K562 (cell line): ENCODE measurements around the gene TMEM225B. TPM values are rescaled to one million over a fixed set of nuclear protein-coding genes. Genes with fewer than 3 reads are reported as not detected.

Source experiments
- ATAC-seq: fragments of 200-7000 bp; cut with Tn5 transposase; 3 replicates; pipeline ENCODE4 v1.9.1; 2020; ENCODE audit warnings: moderate library complexity
- BruUV-seq: library from RNA; stranded (reverse); fragments of 400-500 nt; replicated peaks from 2 replicates; lab custom pipeline; 2021; lab: Mats Ljungman, UMichigan
- CTCF ChIA-PET: fragments of 300-600 bp; formaldehyde crosslinking; extraction: SDS; loops from one replicate; lab custom pipeline; 2021; ENCODE audit warnings: low intra/inter-chr PET ratio; lab: Yijun Ruan, JAX
- POLR2A ChIA-PET: fragments of 300-600, 350-650 bp; sonication (Branson Sonifier 250); formaldehyde crosslinking; extraction: SDS; loops from one replicate; lab custom pipeline; 2021; ENCODE audit warnings: antibody characterized with exemption, inconsistent platforms; lab: Yijun Ruan, JAX
- DNase-seq, 4 experiments: peaks; one replicate each; pipeline versions ENCODE4 v3.0.0 to v3.0.0-alpha.2; 2011 to 2018; ENCODE audit warnings: low spot score in 3 of 4, mixed read lengths in 3 of 4; ENCODE audit errors: extremely low read depth in 1 of 4
- FAIRE-seq: peaks from 2 replicates; lab custom pipeline; 2011; peaks lifted over from hg19 to GRCh38; lab: Jason Lieb, UNC
- H2AFZ ChIP-seq: 2 replicates; pipeline ENCODE4 v1.6.0; 2011; ENCODE audit warnings: low read depth, low read length, control low read depth, inconsistent platforms
- H3K27ac ChIP-seq: fragments of 200-600 bp; 3 replicates; pipeline ENCODE4 v1.8.0; 2011; ENCODE audit warnings: low read depth, mild to moderate bottlenecking, control low read depth, inconsistent platforms, low read length, moderate library complexity, mixed read lengths; ENCODE audit errors: extremely low read depth
- H3K27me3 ChIP-seq, 2 experiments: fragments of 300-600 bp in 1 of 2; 2 replicates in 1 of 2; 3 replicates in 1 of 2; pipeline versions ENCODE4 v1.6.0 to v1.8.0; 2011; ENCODE audit warnings: inconsistent platforms in 2 of 2, low read length in 2 of 2, mild to moderate bottlenecking in 1 of 2, mixed read lengths in 1 of 2, moderate library complexity in 1 of 2; ENCODE audit not compliant: control insufficient read depth in 2 of 2, insufficient read depth in 2 of 2
- H3K36me3 ChIP-seq: fragments of 300-600 bp; 3 replicates; pipeline ENCODE4 v1.8.0; 2011; ENCODE audit warnings: mild to moderate bottlenecking, low read length, inconsistent platforms; ENCODE audit not compliant: control insufficient read depth, insufficient read depth
- H3K4me1 ChIP-seq, 2 experiments: fragments of 200-600 bp in 1 of 2; replicated peaks in 1 of 2; 2 replicates in 1 of 2; 3 replicates in 1 of 2; pipeline versions ENCODE4 v1.5.1 to v1.8.0; 2011; ENCODE audit warnings: inconsistent platforms in 2 of 2, low read length in 2 of 2, mild to moderate bottlenecking in 1 of 2, mixed read lengths in 1 of 2, moderate library complexity in 1 of 2; ENCODE audit not compliant: control insufficient read depth in 2 of 2, insufficient read depth in 2 of 2
- H3K4me2 ChIP-seq: 2 replicates; pipeline ENCODE4 v1.6.1; 2011; ENCODE audit warnings: low read length, control low read depth, inconsistent platforms, mixed read lengths; ENCODE audit not compliant: insufficient read depth
- H3K4me3 ChIP-seq: fragments of 200-600 bp; sonication (generic), shearing (Covaris generic); 2 replicates; pipeline ENCODE4 v1.5.1; 2016; ENCODE audit warnings: control low read depth, inconsistent platforms
- H3K79me2 ChIP-seq: fragments of 200-600 bp; 3 replicates; pipeline ENCODE4 v1.8.0; 2011; ENCODE audit warnings: low read length, inconsistent platforms; ENCODE audit not compliant: control insufficient read depth, insufficient read depth
- H3K9ac ChIP-seq, 2 experiments: 2 replicates each; pipeline versions ENCODE4 v1.6.0 to v1.6.1; 2011; ENCODE audit warnings: low read depth in 2 of 2, low read length in 2 of 2, control low read depth in 1 of 2, inconsistent platforms in 1 of 2, mild to moderate bottlenecking in 1 of 2, mixed read lengths in 1 of 2; ENCODE audit not compliant: insufficient read depth in 1 of 2
- H3K9me1 ChIP-seq: one replicate; pipeline ENCODE4 v1.6.0; 2011; ENCODE audit warnings: inconsistent platforms, mild to moderate bottlenecking, low read length, moderate library complexity; ENCODE audit not compliant: control insufficient read depth, insufficient read depth
- H3K9me3 ChIP-seq: replicated peaks from 2 replicates; pipeline ENCODE4 v1.5.1; 2011; ENCODE audit warnings: low read depth, low read length, inconsistent platforms; ENCODE audit not compliant: control insufficient read depth, insufficient read depth
- H4K20me1 ChIP-seq: replicated peaks from 2 replicates; pipeline ENCODE4 v1.6.1; 2011; ENCODE audit warnings: low read length, inconsistent platforms, mixed read lengths; ENCODE audit not compliant: control insufficient read depth, insufficient read depth
- ASH1L ChIP-seq: fragments of 450-650 bp; IDR thresholded peaks from 2 replicates; pipeline ENCODE4 v1.6.1; 2018; ENCODE audit warnings: borderline replicate concordance, mild to moderate bottlenecking, low read depth; ENCODE audit not compliant: partially characterized antibody
- E2F6 ChIP-seq, 2 experiments: IDR thresholded peaks; 2 replicates each; pipeline ENCODE4 v1.6.1; 2011; ENCODE audit warnings: borderline replicate concordance in 1 of 2, control low read depth in 1 of 2, low read depth in 1 of 2, low read length in 1 of 2, mild to moderate bottlenecking in 1 of 2, mixed read lengths in 1 of 2, moderate library complexity in 1 of 2; ENCODE audit not compliant: insufficient read depth in 1 of 2, insufficient read length in 1 of 2, poor library complexity in 1 of 2, severe bottlenecking in 1 of 2; ENCODE audit errors: extremely low read depth in 1 of 2
- ELK3 ChIP-seq: fragments of 450-650 bp; formaldehyde crosslinking; IDR thresholded peaks from 2 replicates; pipeline ENCODE4 v1.4.0; 2020; ENCODE audit warnings: mild to moderate bottlenecking
- FOS ChIP-seq: IDR thresholded peaks from 3 replicates; pipeline ENCODE4 v1.6.1; 2011; ENCODE audit not compliant: insufficient read length; ENCODE audit errors: extremely low read depth
- HDAC8 ChIP-seq: fragments of 450-650 bp; IDR thresholded peaks from 2 replicates; pipeline ENCODE4 v1.6.1; 2016; ENCODE audit warnings: mild to moderate bottlenecking, missing genetic modification characterization, moderate library complexity, missing compliant biosample characterization
- HMGN3 ChIP-seq: IDR thresholded peaks from 2 replicates; pipeline ENCODE4 v1.6.1; 2011; ENCODE audit warnings: borderline replicate concordance, low read depth, mild to moderate bottlenecking, mixed read lengths, low read length; ENCODE audit not compliant: insufficient read length; ENCODE audit errors: extremely low read depth
- LARP7 ChIP-seq: fragments of 450-650 bp; IDR thresholded peaks from 2 replicates; pipeline ENCODE4 v1.6.1; 2016
- MAFK ChIP-seq: IDR thresholded peaks from 2 replicates; pipeline ENCODE4 v1.6.1; 2011; ENCODE audit warnings: low read length, improper control_type of control experiment
- MXI1 ChIP-seq: IDR thresholded peaks from 2 replicates; pipeline ENCODE4 v1.6.1; 2011; ENCODE audit warnings: low read depth, mild to moderate bottlenecking, improper control_type of control experiment, low read length
- NUFIP1 ChIP-seq: fragments of 450-650 bp; IDR thresholded peaks from 2 replicates; pipeline ENCODE4 v1.6.1; 2018; ENCODE audit not compliant: partially characterized antibody
- SETDB1 ChIP-seq: IDR thresholded peaks from one replicate; pipeline ENCODE4 v1.6.1; 2012; ENCODE audit warnings: low read length, control low read depth, inconsistent platforms
- XRCC4 ChIP-seq: IDR thresholded peaks from one replicate; pipeline ENCODE4 v1.6.1; 2011; ENCODE audit not compliant: insufficient read depth, insufficient read length; ENCODE audit errors: extremely low read depth
- ZBTB8A ChIP-seq: fragments of 450-650 bp; IDR thresholded peaks from 2 replicates; pipeline ENCODE4 v1.6.1; 2018; ENCODE audit warnings: mild to moderate bottlenecking, moderate library complexity; ENCODE audit not compliant: partially characterized antibody
- ZFP91 ChIP-seq: sonication (generic); formaldehyde crosslinking; IDR thresholded peaks from 2 replicates; pipeline ENCODE4 v1.8.0; 2022; ENCODE audit warnings: mild to moderate bottlenecking, missing genetic modification reagents
- ZNF717 ChIP-seq: fragments of 250-450 bp; sonication (Bioruptor Pico); IDR thresholded peaks from 2 replicates; pipeline ENCODE4 v1.5.0; 2021
- ZNF785 ChIP-seq: fragments of 250-450 bp; sonication (Bioruptor Pico); IDR thresholded peaks from 2 replicates; pipeline ENCODE4 v1.4.0; 2020; ENCODE audit warnings: mild to moderate bottlenecking
- WGBS: fragments of 100-300 bp; shearing (Covaris generic); methylation state at CpG from one replicate; pipeline ENCODE4 v1.1.6; 2016; ENCODE audit warnings: low coverage, mixed read lengths; ENCODE audit not compliant: insufficient coverage; ENCODE audit errors: missing lambda C conversion rate; 5-methylcytosine and 5-hydroxymethylcytosine counted together
- in situ Hi-C: fragments of 300-500 bp; cut with MboI; formaldehyde crosslinking; loops from 4 replicates; pipeline ENCODE4 v1.15.0; 2018; ENCODE audit warnings: inconsistent platforms, mixed read lengths
- intact Hi-C: fragments of 100-400 bp; cut with micrococcal nuclease; formaldehyde crosslinking; loops from 2 replicates; pipeline ENCODE4 v1.14.2; 2022
- polyA plus RNA-seq, 8 experiments: library from polyadenylated mRNA; depleted of rRNA in 4 of 8; stranded (reverse) in 5 of 8; unstranded in 3 of 8; fragments of >200 nt; fragmentation: Nextera tagmentation in 2 of 8; fragmentation: Illumina TruSeq in 1 of 8; extraction: Ambion mirVana in 2 of 8; extraction: Trizol in 1 of 8; gene quantifications; 2 replicates each; pipeline versions ENCODE4 v1.2.1 to v1.2.3, GENCODE V29; 2011 to 2014; ENCODE audit warnings: inconsistent platforms in 1 of 8, missing spikeins in 1 of 8
- total RNA-seq, 7 experiments: library from RNA; depleted of rRNA in 6 of 7; stranded (reverse); fragments of >200 nt in 6 of 7; fragmentation: Illumina TruSeq in 2 of 7; extraction: Trizol in 2 of 7; gene quantifications; 2 replicates each; pipeline versions ENCODE4 v1.2.1 to v1.2.3, GENCODE V29; 2011 to 2021; ENCODE audit warnings: low replicate concordance in 1 of 7
- TF ChIP-seq, protein P1 (sequence below): fragments of 450-650 bp; IDR thresholded peaks from 2 replicates; pipeline ENCODE4 v1.6.1; 2016; ENCODE audit warnings: mild to moderate bottlenecking

Gene TMEM225B
- total and polyA plus RNA-seq, 9 of the 15 experiments (the other 6 are each of a cell fraction or from before 2014, with no cell fraction given), result 0.08 to 0.73 (median 0.56) TPM

- no peaks in the 10 kb centered on the region for H3K27me3 ChIP-seq
- peak; percentile 11 for FAIRE-seq
- ChIA-PET CTCF (no interaction called here), POLR2A (interaction anchor here (0.6 kb wide), 1 partner anchor 100 kb away, joined by 4 read pairs; no protein-coding TSS in a partner anchor)
- no peak for DNase-seq
- peaks cover 0 to 6% of the 10 kb centered on the region in 2 experiments; a peak in 2 of 5 replicates for H3K4me1 ChIP-seq
- H3K27ac ChIP-seq, result no peak overlapping the region
- H3K79me2 ChIP-seq, result peaks cover 2% of the 10 kb centered on the region; the same call in 2 of the 3 replicates
- H3K9ac ChIP-seq, result no peak overlapping the region
- no peaks in the 10 kb centered on the region for H3K9me1 ChIP-seq
- 69% methylated on average over 7 of the region's 7 CpGs for WGBS
- H3K36me3 ChIP-seq, result peaks cover 98% of the 10 kb centered on the region
- no peak overlapping the region for H3K4me2 ChIP-seq
- intact Hi-C loops, result no loop called here
- ATAC-seq, result no peak
- H2AFZ ChIP-seq, result no peak overlapping the region
- TF ChIP-seq XRCC4 (no peak), NUFIP1 (no peak), ZFP91 (CRISPR knock-in tag) (no peak), ELK3 (no peak), ZNF717 (CRISPR knock-in tag) (no peak), MAFK (no peak), E2F6 (IDR thresholded peaks at IDR 0.05; ENCODE audit: borderline replicate concordance in 1 of 2, extremely low read depth in 1 of 2, insufficient read depth in 1 of 2, insufficient read length in 1 of 2, low read depth in 1 of 2, low read length in 1 of 2, poor library complexity in 1 of 2, severe bottlenecking in 1 of 2) (no peak), ASH1L (no peak), FOS (no peak), HDAC8 (tag) (no peak), ZNF785 (CRISPR knock-in tag) (no peak), SETDB1 (no peak), MXI1 (no peak), ZBTB8A (no peak), HMGN3 (no peak), LARP7 (no peak)
- TF ChIP-seq, protein P1, sequence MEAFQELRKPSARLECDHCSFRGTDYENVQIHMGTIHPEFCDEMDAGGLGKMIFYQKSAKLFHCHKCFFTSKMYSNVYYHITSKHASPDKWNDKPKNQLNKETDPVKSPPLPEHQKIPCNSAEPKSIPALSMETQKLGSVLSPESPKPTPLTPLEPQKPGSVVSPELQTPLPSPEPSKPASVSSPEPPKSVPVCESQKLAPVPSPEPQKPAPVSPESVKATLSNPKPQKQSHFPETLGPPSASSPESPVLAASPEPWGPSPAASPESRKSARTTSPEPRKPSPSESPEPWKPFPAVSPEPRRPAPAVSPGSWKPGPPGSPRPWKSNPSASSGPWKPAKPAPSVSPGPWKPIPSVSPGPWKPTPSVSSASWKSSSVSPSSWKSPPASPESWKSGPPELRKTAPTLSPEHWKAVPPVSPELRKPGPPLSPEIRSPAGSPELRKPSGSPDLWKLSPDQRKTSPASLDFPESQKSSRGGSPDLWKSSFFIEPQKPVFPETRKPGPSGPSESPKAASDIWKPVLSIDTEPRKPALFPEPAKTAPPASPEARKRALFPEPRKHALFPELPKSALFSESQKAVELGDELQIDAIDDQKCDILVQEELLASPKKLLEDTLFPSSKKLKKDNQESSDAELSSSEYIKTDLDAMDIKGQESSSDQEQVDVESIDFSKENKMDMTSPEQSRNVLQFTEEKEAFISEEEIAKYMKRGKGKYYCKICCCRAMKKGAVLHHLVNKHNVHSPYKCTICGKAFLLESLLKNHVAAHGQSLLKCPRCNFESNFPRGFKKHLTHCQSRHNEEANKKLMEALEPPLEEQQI, result no peak
- in situ Hi-C loops, result no loop called here
- no TSS peak for BruUV-seq
- H4K20me1 ChIP-seq, result peaks cover 11% of the 10 kb centered on the region; the same call in 1 of the 2 replicates
- H3K4me3 ChIP-seq, result no peak overlapping the region
- no peaks in the 10 kb centered on the region for H3K9me3 ChIP-seq
Observed at GRCh38 chr7:99623091-99623693, 25.1 kb downstream of the TMEM225B start.
